Measurements from ENCODE around the gene AHCTF1.
"Not testable (repeated sequence)": the region's sequence is repeated elsewhere in the genome, so short reads cannot be mapped to it uniquely, and the experiment has no call there.

The AHCTF1 gene

DNA sequence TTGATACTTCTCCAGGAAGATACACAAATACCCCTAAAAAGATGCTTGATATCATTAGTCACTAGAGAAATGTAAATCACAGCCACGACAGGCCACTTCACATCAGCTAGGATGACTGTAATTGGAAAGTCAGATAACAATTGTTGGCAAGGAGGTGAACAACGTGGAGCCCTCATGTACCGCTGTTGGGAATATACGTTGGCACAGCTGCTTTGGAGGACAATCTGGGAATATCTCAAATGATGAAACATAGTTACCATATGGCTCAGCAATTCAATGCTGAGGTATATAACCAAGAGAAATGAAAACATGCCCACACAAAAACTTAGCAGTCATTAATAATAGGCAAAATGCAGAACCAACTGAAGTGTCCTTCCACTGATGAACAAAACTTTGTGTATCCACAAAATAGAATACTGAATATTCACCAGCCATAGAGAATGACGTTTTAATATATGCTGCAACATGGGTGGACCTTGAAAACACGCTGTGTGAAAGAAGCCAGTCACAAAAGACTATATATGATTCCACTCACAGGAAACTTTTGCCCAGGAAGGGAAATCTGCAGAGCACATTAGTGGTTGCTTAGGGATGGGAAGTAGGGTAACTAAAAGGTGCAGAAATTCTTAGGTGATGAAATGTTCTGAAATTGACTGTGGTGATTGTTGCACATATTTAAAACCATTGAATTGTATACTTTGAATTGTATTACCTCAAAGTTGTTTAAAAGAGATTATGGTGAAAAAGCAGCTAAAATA is 95.4 kb downstream of the AHCTF1 start:
- peak in 1 of 2 donors; percentile 8 for DNase-seq

DNA sequence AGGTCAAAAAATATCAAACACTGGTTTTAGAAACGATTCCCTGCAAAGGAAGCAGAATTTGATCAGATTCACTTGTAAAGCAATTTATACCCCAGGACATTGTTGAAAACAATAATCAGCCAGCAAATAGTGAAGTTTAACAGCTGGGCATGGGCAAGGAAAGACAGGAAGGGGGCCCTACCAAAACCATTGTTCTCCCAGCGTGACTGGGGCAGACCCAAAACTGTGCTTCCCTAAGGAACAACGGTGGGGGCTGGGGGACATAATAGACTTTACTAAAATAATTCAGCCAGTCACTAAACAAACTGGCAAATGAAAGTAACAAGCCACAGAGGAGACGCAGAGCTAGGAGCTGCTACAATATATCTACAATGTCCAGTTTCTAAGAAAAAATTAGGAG is 100.2 kb downstream of the AHCTF1 start:
- DNase-seq = no peak

DNA sequence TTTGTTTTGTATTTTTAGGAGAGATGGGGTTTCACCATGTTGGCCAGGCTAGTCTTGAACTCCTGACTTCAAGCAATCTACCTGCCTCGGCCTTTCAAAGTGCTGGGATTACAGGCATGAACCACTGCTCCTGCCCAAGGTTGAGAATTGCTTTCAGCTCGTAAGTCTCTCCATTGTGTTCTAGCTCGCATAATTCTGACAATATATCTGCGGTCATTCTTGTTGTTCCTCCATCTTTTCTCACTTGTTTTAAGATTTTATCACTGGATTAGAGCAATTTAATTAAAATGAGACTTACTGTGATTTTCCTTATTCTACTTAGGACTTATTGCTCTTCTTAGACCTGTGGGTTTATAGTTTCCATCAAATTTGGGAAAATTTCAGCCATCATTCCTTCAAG is 102.9 kb downstream of the AHCTF1 start:
- DNase-seq = no peak

DNA sequence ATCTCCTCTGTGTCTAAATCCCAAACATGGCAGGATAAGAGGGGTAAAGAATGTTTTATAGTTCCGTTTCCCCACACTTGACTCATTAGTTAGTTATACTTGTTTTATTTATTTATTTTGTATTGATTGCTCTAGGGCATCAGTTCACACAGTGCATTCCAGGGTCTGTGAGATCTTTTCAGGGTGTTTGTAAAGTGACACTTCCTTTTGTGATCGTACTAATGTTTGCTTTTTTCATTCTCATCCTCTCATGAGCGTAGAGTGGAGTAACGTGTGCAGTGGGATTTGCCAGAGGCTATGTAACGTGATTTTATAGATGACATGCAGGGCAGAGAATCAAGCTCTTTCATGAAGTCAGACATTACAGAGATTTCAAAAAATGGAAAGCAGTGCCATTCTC is 104.4 kb downstream of the AHCTF1 start:
- no peak for DNase-seq

DNA sequence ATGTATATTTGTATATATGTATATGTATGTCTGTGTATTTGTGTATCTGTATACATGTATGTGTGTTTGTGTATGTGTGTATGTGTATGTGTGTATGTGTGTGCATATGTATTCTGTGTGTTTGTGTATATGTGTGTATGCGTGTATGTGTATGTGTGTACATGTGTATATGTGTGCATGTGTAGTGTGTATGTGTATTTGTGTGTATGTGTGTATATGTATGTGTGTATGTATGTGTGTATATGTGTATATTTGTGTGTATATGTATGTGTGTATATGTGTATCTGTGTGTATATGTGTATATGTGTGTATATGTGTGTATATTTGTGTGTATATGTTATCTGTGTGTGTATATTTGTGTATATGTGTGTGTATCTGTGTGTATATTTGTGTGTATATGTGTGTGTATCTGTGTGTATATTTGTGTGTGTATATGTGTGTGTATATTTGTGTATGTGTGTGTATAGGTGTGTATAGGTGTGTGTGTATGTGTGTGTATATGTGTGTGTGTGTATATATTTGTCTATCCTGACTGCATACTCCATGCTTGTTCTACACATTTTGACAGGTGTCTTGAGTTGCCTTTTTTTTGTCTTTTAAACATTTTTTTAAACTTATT is 106.1 kb downstream of the AHCTF1 start:
- DNase-seq = no peak

DNA sequence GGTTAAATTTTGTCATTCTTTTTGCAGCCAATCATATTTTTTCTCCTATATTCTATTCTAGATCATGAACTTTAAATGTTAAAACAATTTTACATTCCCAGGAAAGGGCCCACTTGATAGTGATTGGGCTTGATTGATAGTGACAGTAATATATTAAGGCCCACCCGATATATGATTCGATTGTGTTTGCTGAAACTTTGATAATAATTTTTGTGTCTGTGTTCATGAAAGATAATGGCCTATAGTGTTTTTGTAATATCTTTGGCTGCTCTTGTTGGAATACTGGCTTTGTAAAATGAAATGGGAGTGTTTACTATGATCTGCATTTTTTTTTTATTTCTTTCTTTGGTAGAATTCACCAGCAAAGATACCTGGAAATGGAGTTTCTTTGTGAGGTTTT is 107.2 kb downstream of the AHCTF1 start:
- no peak for DNase-seq

DNA sequence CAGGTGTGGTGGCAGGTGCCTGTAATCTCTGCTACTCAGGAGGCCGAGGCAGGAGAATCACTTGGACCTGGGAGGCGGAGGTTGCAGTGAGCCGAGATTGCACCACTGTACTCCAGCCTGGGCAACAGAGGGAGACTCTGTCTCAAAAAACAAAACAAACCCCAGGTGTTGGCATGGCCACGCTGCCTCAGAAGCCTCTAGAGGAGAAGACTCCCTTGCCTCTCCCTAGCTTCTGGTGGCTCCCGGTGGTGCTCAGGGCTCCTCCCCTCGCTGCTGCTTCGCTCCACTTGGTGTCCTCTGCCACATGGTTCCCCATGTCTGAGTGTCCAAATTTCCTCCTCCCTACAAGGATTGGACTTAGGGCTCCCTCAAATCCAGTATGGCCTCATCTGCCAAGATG is 109.6 kb downstream of the AHCTF1 start:
- not testable (repeated sequence) for DNase-seq

DNA sequence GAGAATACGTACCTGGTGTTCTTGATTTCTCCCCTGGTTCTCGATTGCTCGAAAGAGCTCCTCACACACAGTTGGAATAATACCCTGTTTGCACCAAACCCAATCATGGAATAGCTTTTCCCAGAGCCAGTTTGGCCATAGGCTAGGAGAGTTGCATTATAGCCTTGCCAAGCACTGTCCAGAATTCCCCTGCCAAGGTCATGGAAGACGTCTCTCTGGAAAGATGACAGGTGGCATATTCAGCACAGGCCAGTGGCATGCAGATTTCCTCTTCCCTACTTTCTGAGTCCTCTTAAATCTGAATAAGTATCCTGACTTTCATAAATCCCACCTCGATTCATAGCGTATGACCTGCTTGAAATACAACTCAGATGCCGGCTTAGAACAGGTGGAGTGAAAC is 111.1 kb downstream of the AHCTF1 start:
- no peak for DNase-seq

DNA sequence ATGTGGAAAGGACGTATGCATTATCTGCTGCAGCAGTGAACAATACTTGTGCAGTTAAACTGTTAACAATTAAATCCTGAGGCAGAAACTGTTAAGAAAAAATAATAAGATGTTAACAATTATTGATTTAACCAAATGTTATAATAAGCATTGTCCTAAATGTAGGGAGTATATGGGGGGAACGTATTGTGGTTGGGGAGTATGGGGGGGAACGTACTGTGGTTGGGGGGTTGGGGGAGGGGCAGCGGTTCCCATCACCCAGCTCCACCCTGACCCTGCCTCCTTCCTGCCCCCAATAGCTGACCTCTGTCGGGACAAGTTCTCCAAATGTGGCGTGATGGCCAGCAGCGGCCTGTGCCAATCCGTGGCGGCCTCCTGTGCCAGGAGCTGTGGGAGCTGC is 114.0 kb downstream of the AHCTF1 start:
- not testable (repeated sequence) for DNase-seq

DNA sequence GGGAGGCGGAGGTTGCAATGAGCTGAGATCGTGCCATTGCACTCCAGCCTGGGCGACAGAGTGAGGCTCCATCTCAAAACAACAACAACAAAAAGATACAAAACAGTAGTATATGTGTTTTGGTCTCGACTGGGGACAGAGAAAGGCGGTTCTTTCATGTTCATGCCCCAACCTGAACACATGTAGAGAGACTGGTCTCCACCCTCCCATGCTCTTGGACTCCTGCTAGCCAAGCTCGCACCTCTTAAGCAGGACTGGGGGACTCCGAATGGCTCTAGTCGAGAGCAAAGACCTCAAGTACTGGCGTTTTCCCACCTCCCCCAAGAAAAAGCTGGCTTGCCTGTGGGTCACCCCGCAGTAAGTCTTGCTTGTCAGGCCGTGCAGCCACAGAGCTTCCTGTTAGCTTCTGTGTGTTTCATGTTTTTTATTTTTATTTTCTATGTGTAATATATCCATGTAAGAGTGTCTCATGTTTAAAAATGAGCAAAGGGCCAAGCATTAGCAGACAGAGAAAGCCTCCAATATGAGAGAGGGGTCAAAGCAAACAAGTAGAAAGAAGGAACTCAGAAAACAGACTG is 116.0 kb downstream of the AHCTF1 start:
- no peak for DNase-seq

DNA sequence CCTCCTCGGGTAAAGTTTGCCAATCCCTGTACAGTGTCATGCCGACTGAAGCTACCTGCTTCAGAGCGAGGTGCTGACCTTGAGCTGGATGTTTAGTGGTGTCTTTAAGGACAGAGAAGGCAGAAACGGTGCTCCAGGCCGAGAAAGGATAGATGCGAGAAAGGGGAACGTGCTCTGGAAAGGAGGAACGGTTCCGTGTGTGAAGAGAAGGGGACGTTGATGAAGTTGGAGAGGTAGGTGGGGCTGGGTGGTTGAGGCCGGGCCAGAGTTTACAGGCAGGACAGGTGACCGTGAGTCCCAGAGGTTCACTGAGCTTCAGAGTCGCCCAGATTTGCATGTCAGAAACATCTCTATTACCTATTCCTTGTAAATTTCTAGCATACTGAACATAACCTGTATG is 116.9 kb downstream of the AHCTF1 start:
- no peak for DNase-seq

DNA sequence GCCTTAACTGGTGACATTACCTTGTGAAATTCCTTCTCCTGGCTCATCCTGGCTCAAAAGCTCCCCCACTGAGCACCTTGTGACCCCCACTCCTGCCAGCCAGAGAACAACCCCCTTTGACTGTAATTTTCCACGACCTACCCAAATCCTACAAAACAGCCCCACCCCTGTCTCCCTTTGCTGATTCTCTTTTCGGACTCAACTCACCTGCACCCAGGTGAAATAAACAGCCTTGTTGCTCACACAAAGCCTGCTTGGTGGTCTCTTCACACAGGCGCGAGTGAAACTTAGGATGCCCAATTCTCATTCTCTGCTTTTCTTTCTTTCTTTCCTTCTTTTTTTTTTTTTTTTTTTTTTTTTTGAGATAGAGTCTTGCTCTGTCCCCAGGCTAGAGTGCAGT is 118.4 kb downstream of the AHCTF1 start:
- not testable (repeated sequence) for DNase-seq

DNA sequence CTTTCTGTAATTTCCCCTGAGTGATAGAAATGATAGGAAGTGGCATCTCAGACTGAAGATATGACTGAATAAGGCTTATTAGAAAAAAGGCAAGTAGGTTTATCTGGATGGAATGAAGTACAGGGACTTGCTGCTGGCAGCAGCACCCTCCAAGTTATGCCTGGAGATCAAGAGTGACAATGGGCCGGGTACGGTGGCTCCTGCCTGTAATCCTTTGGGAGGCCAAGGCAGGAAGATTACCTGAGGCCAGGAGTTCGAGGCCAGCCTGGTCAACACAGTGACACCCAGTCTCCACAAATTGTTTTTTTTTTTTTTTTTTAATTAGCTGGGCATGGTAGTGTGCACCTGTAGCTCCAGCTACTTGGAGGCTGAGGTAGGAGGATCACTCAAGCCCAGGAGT is 119.8 kb downstream of the AHCTF1 start:
- no peak for DNase-seq

DNA sequence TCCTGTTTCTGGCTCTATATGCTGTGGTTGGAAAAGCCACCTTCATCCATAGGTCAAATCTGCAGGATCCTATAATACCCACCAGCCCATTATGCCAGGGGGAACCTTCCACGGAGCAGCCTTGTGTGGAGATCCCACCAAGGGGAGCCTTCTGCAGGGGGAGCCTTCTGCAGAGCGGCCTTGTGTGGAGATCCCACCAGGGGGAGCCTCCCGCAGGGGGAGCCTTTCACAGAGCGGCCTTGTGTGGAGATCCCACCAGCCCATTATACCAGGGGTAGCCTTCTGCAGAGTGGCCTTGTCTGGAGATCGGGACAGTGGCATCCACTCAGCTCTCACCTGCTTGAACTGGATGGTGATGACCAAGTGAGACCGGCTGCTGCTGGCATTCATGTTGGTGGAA is 122.3 kb downstream of the AHCTF1 start:
- no peak for DNase-seq

DNA sequence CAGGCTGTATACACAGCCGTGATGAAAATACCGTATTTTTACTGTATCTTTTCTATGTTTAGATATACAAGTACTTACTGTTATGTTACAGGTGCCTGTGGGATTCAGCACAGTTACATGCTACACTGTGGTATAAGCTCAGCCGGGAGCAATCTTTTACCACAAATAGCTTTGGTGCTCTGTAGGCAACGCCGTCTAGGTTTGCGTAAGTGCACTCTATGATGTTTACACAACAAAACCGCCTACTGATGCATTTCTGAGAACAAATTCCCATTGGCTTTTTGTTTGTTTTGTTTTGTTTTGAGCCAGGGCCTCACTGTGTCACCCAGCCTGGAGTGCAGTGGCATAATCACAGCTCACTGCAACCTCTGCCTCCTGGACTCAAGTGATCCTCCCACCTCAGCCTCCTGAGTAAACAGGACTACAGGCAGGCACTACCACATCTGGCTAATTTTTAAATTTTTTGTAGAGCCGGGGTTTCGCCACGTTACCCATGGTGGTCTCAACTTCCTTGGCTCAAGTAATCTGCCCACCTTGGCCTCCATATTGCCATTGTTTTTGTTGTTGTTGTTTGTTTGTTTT is 126.5 kb downstream of the AHCTF1 start:
- no peak for DNase-seq

DNA sequence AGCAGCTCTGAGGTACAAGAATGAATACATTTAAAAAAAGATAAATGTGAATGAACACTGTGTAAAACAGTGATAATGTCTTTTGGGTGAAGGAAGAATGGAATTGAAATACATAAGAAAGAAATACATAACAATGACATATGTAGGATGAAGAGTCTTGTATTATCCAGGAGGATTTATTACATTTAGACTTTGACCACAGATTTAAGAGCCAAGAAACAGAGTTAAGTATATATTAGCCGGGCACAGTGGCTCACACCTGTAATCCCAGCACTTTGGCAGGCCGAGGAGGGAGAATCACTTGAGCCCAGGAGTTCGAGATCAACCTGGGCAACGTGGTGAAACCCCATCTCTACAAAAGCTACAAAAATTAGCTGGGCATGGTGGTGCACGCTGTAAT is 127.9 kb downstream of the AHCTF1 start:
- no peak for DNase-seq

DNA sequence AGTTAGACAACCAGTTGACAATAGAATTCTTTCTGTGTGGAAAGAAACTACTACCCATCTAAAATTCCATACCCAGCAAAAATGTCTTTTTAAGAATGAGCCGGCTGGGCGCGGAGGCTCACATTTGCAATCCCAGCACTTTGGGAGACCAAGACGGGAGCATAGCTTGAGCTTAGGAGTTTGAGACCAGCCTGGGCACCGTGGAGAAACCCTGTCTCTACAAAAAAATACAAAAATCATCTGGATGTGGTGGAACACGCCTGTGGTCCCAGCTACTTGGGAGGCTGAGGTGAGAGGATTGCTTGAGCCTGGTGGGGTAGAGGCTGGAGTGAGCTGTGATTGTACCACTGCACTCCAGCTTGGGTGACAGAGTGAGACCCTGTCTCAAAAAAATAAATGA is 128.4 kb downstream of the AHCTF1 start:
- DNase-seq = no peak

DNA sequence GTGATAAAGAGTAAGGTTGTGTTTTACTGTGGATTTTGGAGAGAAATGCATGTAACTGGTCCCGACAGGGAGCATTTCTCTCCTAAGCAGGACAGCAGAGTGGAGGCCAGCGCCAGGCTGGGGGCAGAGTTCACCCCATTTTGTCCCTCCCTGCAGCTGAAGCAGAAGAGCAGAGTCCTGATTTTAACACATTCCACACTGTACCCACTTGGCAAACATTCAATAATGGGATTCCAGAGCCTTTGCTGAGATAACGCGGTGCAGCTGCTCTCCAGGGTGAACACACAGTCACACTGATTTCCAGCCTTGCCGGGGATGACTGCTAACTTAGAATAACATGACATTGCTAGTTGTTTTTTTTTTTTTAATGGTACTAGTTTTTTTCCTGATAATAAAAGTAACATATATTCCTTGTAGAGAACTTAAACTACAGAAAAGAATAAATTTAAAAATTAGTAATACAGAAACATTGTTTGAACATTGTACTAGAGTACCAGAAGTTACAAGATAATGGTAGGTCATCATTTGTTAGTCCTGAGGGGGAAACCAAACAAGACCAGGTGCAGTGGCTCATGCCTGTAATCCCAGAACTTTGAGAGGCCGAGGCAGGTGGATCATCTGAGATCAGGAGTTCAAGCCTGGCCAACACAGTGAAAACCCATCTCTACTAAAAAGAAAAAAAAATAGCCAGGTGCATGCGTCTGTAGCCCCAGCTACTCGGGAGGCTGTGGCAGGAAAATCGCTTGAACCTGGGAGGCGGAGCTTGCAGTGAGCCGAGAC is 130.3 kb downstream of the AHCTF1 start:
- no peak for DNase-seq

DNA sequence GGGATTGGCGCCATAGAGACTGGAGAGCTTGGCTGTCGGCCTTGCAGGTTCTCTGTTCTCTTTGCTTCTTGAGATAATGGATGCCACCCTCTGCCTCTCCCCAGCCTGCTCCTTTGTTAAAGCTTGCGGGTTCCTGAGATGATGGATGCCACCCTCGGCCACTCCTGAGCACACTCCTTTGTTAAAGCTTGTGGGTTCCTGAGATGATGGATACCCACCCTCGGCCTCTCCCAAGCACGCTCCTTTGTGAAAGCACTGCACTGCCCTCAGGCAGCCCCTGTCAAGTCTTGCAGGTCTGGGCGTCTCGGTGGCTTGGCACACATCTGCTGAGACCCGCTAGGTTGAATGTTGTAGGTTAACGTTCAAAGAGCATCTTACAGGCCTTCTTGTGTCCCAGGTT is 131.0 kb downstream of the AHCTF1 start:
- DNase-seq = no peak

DNA sequence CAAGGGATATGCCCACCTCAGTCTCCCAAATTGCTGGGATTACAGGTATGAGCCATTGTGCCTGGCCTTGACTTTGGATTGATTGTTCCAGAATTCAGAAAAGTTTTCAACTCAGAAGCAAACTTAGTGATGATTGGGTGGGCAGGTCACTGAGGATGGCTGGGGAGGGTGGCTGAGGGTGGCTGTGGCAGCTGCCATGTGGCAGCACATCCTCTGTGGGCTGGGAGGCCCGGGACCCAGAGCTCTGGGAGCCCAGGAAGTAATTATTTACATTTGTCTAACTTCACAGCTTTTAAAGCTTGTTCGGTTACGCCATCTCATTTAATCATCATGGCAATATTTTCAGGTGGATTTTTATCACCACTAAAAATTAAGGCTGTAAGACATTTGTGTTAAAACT is 131.4 kb downstream of the AHCTF1 start:
- no peak for DNase-seq

DNA sequence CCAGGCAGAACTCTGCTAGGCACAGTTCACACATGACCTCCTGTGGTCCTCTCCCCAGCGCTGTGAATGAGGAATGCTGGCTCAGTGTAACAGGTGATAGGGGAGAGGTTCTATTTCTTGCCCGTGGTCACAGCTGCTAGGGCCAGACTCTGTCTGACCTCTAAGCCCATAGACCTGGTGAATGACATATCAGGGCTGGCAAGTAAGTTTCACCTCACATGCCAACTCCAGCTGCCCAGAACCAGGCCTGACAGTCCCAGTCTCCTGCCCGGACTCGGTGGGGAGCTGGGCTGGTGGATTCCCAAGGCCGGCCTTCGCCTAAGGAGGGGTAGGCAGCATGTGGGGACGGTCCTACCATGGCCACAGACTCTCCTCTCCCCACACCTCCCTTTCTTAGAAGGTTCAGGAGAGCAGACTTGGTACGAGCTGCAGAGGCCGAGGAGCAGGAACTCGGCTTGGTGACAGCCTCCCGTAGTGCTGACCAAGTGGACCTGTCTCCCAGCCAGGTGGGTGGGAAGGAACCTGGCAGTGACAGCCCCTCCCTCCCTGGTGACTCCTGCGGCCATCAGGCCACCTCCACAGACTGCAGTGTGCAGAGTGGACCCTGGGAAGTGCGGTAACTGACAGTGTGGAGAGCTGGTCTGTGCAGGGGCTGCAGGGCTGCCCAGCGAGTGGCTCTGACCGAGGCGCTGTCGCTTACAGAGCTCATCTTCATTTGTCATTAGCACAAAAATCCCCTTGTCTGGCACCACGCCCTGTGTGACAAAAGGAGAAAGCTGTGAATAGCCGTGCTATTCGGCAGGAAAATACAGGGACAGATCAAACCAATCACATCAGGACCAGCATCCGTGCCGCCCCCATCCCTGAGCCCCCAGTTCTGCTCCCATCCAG is 132.9 kb downstream of the AHCTF1 start:
- DNase-seq = no peak

DNA sequence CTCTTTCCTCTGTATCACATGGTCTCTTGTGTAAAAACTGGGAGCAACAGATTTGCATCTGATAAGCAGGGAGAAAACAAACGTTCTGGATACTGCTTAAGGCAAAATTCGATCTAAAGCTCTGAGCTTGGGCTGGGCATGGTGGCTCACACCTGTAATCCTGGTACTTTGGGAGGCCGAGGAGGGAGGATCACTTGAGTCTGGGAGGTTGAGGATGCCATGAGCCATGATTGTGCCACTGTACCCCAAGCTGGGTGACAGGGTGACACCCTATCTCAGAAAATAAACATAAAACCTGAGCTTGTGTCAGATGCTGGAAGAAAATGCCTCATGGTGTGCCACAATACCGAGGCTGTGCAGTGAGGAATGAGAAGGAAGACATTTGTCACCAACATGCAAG is 133.6 kb downstream of the AHCTF1 start:
- DNase-seq = no peak
